PC-3 (cell line): ENCODE results near the gene GHRHR. TPM values are rescaled to one million over a fixed set of nuclear protein-coding genes. Genes with fewer than 3 reads are reported as not detected.

Experiments
- ATAC-seq: fragments of 200-7000 bp; cut with Tn5 transposase; 2 replicates; pipeline ENCODE4 v1.9.1; 2020; ENCODE audit warnings: mild to moderate bottlenecking, moderate library complexity
- BruUV-seq: library from RNA; stranded (reverse); fragments of 400-500 nt; replicated peaks from 2 replicates; lab custom pipeline; 2021; lab: Mats Ljungman, UMichigan
- CTCF ChIA-PET: fragments of 300-600 bp; sonication (Branson Sonifier 250); formaldehyde crosslinking; loops from one replicate; lab custom pipeline; 2022; ENCODE audit warnings: antibody characterized with exemption; lab: Charles Lee
- POLR2A ChIA-PET: fragments of 300-600 bp; sonication (Branson Sonifier 250); formaldehyde crosslinking; loops from one replicate; lab custom pipeline; 2022; ENCODE audit warnings: antibody characterized with exemption; ENCODE audit not compliant: unreplicated experiment; lab: Charles Lee
- DNase-seq: peaks from one replicate; pipeline ENCODE4 v3.0.0-alpha.2; 2015
- H2AFZ ChIP-seq: fragments of 300-600 bp; sonication (generic); 2 replicates; pipeline ENCODE4 v1.6.0; 2016; ENCODE audit warnings: antibody characterized with exemption, low read length
- H3F3A ChIP-seq: fragments of 300-600 bp; sonication (generic); one replicate; pipeline ENCODE4 v1.6.0; 2017; ENCODE audit warnings: antibody characterized with exemption, low read length, control low read depth, mild to moderate bottlenecking; ENCODE audit not compliant: unreplicated experiment
- H3K27ac ChIP-seq: fragments of 300-600 bp; sonication (generic); 2 replicates; pipeline ENCODE4 v1.5.1; 2016; ENCODE audit warnings: mild to moderate bottlenecking, low read length
- H3K27me3 ChIP-seq: fragments of 300-600 bp; sonication (generic); 2 replicates; pipeline ENCODE4 v1.6.1; 2016; ENCODE audit warnings: low read length, mixed read lengths
- H3K36me3 ChIP-seq: fragments of 300-600 bp; sonication (generic); 2 replicates; pipeline ENCODE4 v1.6.1; 2016; ENCODE audit warnings: low read depth, mixed run types, low read length, mixed read lengths
- H3K4me1 ChIP-seq: fragments of 300-600 bp; sonication (generic); 2 replicates; pipeline ENCODE4 v1.5.1; 2016; ENCODE audit warnings: low read length; ENCODE audit not compliant: insufficient read depth
- H3K4me2 ChIP-seq: fragments of 300-600 bp; sonication (generic); 2 replicates; pipeline ENCODE4 v1.6.0; 2016; ENCODE audit warnings: low read length
- H3K4me3 ChIP-seq: fragments of 300-600 bp; sonication (generic); 2 replicates; pipeline ENCODE4 v1.5.1; 2016; ENCODE audit warnings: mild to moderate bottlenecking, low read length, mixed read lengths
- H3K79me2 ChIP-seq: fragments of 300-600 bp; sonication (generic); 2 replicates; pipeline ENCODE4 v1.6.1; 2017; ENCODE audit warnings: low read length, mixed read lengths
- H3K9ac ChIP-seq: fragments of 300-600 bp; sonication (generic); 2 replicates; pipeline ENCODE4 v1.6.0; 2016; ENCODE audit warnings: mild to moderate bottlenecking, low read length
- H3K9me2 ChIP-seq: fragments of 300-600 bp; sonication (generic); replicated peaks from 2 replicates; pipeline ENCODE4 v1.6.1; 2016; ENCODE audit warnings: mixed run types, low read length, mixed read lengths
- H3K9me3 ChIP-seq: fragments of 300-600 bp; sonication (generic); 2 replicates; pipeline ENCODE4 v1.6.1; 2016; ENCODE audit warnings: low read length, mixed read lengths
- H4K20me1 ChIP-seq: fragments of 300-600 bp; sonication (generic); 2 replicates; pipeline ENCODE4 v1.6.1; 2016; ENCODE audit warnings: low read length, mixed read lengths
- CTCF ChIP-seq: fragments of 300-600 bp; sonication (generic); conservative IDR thresholded peaks from 2 replicates; pipeline ENCODE4 v1.5.1; 2017; ENCODE audit warnings: antibody characterized with exemption, low read depth, mild to moderate bottlenecking, low read length
- EZH2 ChIP-seq: fragments of 300-600 bp; sonication (generic); IDR thresholded peaks from one replicate; pipeline ENCODE4 v1.6.1; 2017; ENCODE audit warnings: antibody characterized with exemption, mild to moderate bottlenecking, low read length; ENCODE audit not compliant: unreplicated experiment
- EZH2phosphoT487 ChIP-seq: fragments of 300-600 bp; sonication (generic); IDR thresholded peaks from 2 replicates; pipeline ENCODE4 v1.6.1; 2018; ENCODE audit warnings: mild to moderate bottlenecking, antibody characterized with exemption, low read length, borderline replicate concordance
- intact Hi-C: fragments of 100-400 bp; cut with micrococcal nuclease; formaldehyde crosslinking; loops from 2 replicates; pipeline ENCODE4 v1.9.0; 2023
- total RNA-seq: library from RNA; depleted of rRNA; stranded (reverse); fragments of >200 nt; gene quantifications from 2 replicates; pipeline ENCODE4 v1.2.3, GENCODE V29; 2014

The GHRHR gene
- total RNA-seq, 1 experiment from 2014 or later: not detected

- CTCF ChIA-PET: no interaction called here
- H3K9me2 ChIP-seq: no peaks in the 10 kb centered on the region
- H3K79me2 ChIP-seq: no peaks in the 10 kb centered on the region
- no peaks in the 10 kb centered on the region for H3K36me3 ChIP-seq
- H3K27ac ChIP-seq: no peak overlapping the region
- no peak overlapping the region for H2AFZ ChIP-seq
- no peak overlapping the region for H3K4me2 ChIP-seq
- no peaks in the 10 kb centered on the region for H3F3A ChIP-seq
- no TSS peak for BruUV-seq
- ATAC-seq (no peak; the same call in 1 of the 2 replicates), DNase-seq (peak; percentile 22)
- no peaks in the 10 kb centered on the region for H4K20me1 ChIP-seq
- peaks cover 27% of the 10 kb centered on the region for H3K27me3 ChIP-seq
- H3K9ac ChIP-seq: no peak overlapping the region
- no peaks in the 10 kb centered on the region for H3K9me3 ChIP-seq
- TF ChIP-seq CTCF (no peak), EZH2phosphoT487 (no peak), EZH2 (no peak)
- no peaks in the 10 kb centered on the region for H3K4me1 ChIP-seq
- H3K4me3 ChIP-seq: no peak overlapping the region
- POLR2A ChIA-PET: no interaction called here
- intact Hi-C loops: no loop called here
Observed at GRCh38 chr7:30965372-30965771, 1.6 kb downstream of the GHRHR start.

GRCh38 chr7:30965883-30966282, 2.1 kb downstream of the GHRHR start:
- DNase-seq (no peak), ATAC-seq (no peak)
- Histone ChIP-seq H3K4me1 (no peaks in the 10 kb centered on the region), H3K36me3 (no peaks in the 10 kb centered on the region), H2AFZ (no peak overlapping the region), H3K27ac (no peak overlapping the region), H3K4me2 (no peak overlapping the region), H3K9me2 (no peaks in the 10 kb centered on the region), H3K27me3 (peaks cover 27% of the 10 kb centered on the region), H3K4me3 (no peak overlapping the region), H3F3A (no peaks in the 10 kb centered on the region), H3K79me2 (no peaks in the 10 kb centered on the region), H3K9me3 (no peaks in the 10 kb centered on the region), H4K20me1 (no peaks in the 10 kb centered on the region), H3K9ac (no peak overlapping the region)
- intact Hi-C loops: no loop called here
- ChIA-PET POLR2A (no interaction called here), CTCF (no interaction called here)
- no TSS peak for BruUV-seq
- no peak for TF ChIP-seq EZH2
- TF ChIP-seq EZH2phosphoT487: no peak
- TF ChIP-seq CTCF: no peak

- TF ChIP-seq CTCF (no peak), EZH2 (no peak), EZH2phosphoT487 (no peak)
- no TSS peak for BruUV-seq
- H3K4me1 ChIP-seq: no peaks in the 10 kb centered on the region
Observed at GRCh38 chr7:30968294-30968693, 4.5 kb downstream of the GHRHR start.

More at GRCh38 chr7:30968294-30968693, 4.5 kb downstream of the GHRHR start:
- H3K9me2 ChIP-seq: no peaks in the 10 kb centered on the region
- no peak overlapping the region for H3K9ac ChIP-seq
- H3K4me3 ChIP-seq: no peak overlapping the region
- H3K27me3 ChIP-seq: peaks cover 14% of the 10 kb centered on the region; the same call in 1 of the 2 replicates
- ChIA-PET CTCF (no interaction called here), POLR2A (no interaction called here)
- no peak overlapping the region for H3K4me2 ChIP-seq
- H3K79me2 ChIP-seq: no peaks in the 10 kb centered on the region
- no peak overlapping the region for H2AFZ ChIP-seq
- H3K27ac ChIP-seq: no peak overlapping the region
- no peaks in the 10 kb centered on the region for H3K36me3 ChIP-seq
- no peak for DNase-seq
- intact Hi-C loops: no loop called here
- H3F3A ChIP-seq: no peaks in the 10 kb centered on the region
- H3K9me3 ChIP-seq: no peaks in the 10 kb centered on the region
- H4K20me1 ChIP-seq: no peaks in the 10 kb centered on the region
- ATAC-seq: no peak
